ENCODE measurements around the gene LENG1.

LENG1 gene

DNA sequence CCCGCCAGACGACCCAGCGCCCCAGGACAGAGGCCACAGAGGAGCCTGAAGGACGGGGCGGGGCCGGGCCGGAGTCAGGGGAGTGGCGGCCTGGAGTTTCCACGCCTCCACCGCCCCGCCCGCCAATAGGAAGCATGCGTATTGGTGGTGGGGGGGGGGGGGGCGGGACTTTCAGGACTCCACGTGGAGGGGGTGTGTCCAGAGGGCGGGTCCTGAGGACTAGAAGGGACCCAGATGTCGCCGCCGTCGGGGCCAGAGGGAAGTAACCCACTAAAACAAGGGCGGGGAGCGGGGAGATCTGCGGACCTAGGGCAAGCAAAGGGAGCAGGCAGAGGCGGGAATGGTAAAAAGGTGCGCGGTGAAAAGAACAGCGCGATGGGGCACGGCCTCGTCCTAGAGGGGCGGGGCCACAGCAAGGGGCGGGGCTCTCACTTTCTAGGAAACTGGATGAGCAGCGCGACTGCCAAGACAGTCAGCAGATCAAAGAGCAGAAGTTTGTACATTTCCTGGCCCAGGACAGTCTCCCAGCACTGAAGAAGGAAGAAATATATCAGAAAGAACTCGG, 2.8 kb upstream of the LENG1 start:
- peak; percentile 99 for DNase-seq

- no peak for DNase-seq
Observed at GRCh38 chr19:54160854-54161253, 1.3 kb upstream of the LENG1 start.

GRCh38 chr19:54160182-54160811, 776 bp upstream of the LENG1 start:
- DNase-seq, result peak; percentile 66

DNA sequence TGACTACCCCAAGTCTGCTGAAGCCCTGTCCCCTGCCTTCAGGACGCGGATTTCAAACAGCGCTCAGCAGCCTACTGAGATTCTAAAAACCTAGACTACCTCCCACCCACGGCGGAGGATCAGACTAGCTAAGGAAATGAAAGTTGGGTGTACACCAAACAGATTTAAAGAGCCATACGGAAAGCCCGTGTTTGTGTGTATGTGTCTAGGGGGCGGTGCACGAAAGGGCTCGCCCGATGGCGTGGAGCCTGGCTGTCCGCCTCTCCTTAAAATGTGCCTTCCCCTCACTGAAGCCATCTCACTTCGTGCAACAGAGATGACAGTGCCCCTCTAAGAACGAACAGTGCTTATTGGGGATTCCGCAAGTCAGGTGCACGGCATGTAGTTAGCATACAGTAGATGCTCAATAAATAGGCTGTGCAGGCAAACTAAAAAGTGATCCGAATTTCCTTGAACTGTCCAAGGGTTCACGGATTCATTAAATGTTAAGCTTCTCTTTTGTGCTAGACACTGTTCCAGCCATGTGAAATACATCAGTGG, 639 bp downstream of the LENG1 start:
- peak; percentile 80 for DNase-seq

DNA sequence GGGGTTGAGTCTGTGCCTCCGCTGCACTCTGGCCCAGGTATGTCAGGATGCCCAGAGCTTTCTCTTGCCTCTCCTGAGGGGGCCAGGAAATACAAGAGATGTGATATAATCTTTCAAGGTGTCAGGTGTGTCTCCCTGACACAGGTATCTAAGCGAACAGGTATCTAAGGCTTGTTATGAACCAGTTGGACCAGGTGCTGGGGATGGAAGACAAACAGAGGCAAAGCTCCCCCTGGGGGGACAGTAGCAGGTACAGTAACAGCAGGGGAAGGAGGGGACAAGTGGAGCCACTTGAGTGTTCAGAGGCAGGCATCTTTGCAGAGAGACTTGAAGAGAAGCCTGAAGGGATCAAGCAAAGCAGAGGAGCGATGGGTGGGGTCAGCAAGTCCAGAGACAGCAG, 2.6 kb downstream of the LENG1 start:
- DNase-seq, result no peak

DNA sequence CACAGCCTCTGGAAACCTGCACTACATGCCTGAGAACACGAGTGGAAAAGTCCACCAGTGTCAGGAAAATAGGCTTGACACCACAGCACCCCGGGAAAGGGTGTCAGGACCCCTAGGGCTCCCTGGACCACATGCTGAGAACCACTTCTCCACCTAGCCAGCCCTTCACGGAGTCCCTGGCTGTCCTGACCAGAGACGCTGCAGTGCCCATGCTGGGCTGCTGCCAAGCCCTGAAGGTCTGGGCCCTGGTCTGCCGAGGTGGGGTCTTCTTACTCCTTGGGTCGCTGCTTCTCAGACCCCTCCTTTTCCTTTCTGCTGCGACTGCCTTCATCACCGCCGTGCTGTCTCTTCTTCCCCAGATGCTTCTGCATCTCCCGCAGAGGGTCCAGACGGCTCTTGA, 3.0 kb downstream of the LENG1 start:
- no peak for DNase-seq

DNA sequence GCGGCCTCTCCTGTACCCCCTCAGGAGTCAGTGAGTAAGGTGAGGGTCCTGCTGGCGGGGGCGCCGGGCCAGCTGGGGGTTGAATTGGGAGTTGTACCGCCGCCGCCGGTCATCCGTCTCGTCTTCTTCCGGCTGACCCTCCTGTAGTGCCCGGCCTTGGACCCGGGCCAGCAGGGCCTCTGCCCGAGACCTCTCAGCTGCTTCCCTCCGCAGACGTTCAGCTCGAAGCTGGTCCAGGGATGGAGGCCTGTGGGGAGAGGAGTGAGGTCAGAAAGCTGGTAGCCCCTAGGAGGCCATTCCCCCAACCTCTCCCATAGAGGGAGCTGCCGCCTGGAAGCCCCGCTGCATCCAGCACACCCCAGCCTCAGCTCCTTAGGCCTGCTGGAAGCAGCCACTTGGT, 3.8 kb downstream of the LENG1 start:
- DNase-seq, result no peak

DNA sequence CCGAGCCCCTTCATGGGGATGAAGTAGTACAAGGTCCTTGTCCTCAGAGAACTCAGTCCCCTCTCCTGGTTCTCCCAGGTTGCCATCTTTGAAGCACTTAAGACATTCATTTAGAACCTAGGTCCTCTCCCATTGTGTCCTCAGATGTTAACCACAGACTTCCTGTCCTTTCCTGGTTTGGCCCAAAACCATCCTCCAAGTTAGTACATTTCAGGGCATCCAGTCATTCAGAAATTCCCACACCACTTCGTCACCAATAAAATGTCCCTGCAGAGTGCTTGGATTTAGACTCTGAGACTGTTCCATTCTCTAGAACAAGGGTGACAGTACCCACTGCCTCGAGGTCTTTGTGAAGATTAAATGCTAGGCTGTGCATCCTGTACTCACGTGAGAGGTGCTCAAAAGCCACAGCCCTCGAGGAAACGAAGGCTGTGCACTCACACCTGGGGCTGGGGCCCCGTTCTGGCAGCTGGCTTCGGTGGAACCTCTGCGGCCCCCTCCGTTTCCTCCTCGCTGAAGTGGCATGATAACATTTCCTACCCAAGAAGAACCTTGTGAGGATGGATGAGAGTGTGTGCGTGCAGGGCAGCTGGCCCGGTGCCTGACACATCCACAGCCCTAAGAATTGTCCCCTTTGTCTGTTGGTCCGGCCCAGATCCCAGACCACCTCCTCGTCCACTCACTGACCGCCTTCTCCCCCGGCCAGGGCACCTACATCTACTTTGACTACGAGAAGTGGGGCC, 4.7 kb downstream of the LENG1 start:
- DNase-seq, result no peak

DNA sequence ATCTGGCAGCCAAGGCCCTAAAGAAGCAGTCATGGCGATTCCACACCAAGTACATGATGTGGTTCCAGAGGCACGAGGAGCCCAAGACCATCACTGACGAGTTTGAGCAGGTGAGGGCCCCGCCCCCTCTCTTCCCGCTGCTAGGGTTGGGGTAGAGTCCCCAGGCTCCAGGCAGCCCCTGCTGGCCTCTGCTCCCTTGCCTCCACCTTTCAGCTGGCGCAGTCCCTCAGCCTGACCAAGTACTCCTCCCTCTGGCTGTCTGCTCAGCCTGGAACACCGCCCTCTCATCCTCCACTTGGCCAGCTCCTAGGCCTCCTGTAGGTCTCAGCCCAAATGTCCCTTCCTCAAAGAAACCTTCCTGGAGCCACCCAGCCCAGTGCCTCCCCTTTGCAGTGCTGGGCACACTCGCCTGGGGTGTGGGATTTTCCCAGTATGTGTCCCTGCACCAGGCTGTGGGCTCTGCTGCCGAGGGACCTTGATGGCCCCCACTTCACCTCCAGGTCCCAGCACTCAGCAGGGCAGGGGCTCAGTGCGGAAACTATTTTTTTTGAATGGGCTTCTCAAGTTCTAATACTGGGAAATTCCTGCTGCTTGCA, 5.7 kb downstream of the LENG1 start:
- DNase-seq, result no peak

GRCh38 chr19:54152878-54153524, 6.5 kb downstream of the LENG1 start:
- no peak for DNase-seq

GRCh38 chr19:54152267-54152666, 7.3 kb downstream of the LENG1 start:
- no peak for DNase-seq

- DNase-seq, result no peak
Observed at GRCh38 chr19:54151362-54152035, 8.0 kb downstream of the LENG1 start.

- no peak for DNase-seq
Observed at GRCh38 chr19:54149021-54149812, 10.3 kb downstream of the LENG1 start.

DNA sequence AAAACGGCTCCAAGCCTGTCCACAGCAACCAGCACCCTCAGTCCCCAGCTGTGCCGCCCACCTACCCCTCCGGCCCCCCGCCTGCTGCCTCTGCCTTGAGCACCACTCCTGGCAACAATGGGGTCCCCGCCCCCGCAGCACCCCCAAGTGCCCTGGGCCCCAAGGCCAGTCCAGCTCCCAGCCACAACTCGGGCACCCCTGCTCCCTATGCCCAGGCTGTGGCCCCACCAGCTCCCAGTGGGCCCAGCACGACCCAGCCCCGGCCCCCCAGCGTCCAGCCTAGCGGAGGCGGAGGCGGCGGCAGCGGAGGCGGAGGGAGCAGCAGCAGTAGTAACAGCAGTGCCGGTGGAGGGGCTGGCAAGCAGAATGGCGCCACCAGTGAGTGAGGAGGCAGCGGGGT, 11.4 kb downstream of the LENG1 start:
- DNase-seq, result no peak

DNA sequence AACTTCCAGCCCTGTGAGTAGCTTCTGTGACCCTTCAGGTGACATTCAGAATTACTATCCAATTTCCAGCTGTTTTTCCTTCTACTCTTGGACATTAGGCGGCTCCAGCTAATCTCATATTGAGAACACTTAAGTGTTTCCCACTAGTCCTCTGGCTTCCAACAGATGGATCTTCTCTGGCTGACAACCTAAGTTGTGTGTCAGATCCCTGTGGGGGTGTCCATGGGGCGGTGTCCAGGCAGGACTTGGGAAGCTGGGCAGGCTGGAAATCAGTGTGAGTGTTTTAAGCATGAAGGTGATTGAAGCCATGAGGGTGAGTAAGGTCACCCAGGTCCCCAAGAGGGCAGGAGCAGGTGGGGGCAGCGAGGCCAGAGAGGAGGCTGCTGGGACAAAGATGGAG, 11.8 kb downstream of the LENG1 start:
- DNase-seq, result no peak

DNA sequence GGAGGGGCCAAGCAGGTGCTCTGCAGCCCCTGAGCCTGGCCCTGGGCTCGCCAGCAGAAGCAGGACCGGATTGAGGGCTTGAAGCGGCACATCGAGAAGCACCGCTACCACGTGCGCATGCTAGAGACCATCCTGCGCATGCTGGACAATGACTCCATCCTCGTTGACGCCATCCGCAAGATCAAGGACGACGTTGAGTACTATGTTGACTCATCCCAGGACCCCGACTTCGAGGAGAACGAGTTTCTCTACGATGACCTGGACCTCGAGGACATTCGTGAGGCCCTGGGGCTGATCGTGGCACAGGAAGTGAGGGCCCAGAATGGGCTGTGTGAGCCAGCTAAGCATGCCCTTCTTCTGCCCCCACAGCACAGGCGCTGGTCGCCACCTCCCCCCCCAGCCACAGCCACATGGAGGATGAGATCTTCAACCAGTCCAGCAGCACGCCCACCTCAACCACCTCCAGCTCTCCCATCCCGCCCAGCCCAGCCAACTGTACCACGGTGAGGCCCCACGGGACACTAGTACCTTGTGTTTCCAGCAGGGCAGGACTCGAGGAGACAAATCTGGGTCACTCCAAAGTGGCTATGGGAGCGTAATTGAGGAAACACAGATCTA, 13.9 kb downstream of the LENG1 start:
- DNase-seq, result no peak

DNA sequence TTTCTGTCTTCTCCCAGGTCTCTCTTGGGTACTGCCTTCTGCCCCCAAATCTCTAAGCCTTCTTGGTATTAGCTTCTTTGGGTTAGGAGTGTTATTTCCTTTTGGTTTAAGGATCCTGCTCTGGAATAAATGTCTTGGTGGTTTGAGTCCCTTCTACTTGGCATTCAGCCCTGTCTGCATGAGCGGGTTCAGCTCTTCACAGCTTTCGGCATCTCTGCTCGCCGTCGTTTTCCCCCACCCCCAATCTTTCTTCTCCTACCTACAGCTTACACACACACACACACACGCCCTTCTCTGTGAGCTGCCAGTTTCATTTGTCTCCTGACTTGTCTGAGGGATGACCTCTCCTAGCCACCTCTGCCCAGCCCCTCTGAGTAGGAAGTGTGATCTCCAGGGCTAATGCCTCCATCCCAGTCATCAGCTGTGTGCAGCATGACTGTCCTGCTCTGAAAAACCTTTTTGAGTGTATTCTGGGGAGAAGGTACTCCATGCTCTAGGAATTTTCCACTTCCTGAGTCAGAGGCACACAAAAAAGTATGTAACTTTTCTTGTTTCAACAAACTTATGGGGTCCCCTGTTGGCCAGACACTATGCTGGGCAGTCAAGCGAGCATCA, 17.2 kb downstream of the LENG1 start:
- DNase-seq, result no peak

GRCh38 chr19:54141356-54141755, 18.2 kb downstream of the LENG1 start:
- no peak for DNase-seq

GRCh38 chr19:54138489-54139256, 20.8 kb downstream of the LENG1 start:
- DNase-seq, result no peak
